Measurements from ENCODE around the gene UNC13C.

The UNC13C gene

DNA sequence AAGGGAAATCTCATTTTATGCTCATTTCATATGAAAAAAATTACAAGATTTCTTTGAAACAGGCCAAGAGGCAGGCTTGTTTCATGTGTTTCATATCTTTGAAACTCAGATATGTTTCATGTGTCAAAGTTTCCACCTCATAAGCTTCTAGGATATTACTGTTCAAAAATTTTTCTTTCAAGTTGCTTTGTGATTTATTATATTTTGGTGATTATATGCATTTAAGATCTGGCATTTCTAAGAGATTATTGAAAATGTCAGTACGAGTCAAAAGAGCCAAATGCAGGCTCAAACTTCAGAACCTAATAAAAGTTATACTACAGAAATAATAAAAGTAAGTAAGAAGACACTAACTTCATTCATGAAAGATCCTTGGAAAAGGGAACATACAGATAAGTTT lies 590.1 kb downstream of the UNC13C start:
- TF ChIP-seq, protein P1, sequence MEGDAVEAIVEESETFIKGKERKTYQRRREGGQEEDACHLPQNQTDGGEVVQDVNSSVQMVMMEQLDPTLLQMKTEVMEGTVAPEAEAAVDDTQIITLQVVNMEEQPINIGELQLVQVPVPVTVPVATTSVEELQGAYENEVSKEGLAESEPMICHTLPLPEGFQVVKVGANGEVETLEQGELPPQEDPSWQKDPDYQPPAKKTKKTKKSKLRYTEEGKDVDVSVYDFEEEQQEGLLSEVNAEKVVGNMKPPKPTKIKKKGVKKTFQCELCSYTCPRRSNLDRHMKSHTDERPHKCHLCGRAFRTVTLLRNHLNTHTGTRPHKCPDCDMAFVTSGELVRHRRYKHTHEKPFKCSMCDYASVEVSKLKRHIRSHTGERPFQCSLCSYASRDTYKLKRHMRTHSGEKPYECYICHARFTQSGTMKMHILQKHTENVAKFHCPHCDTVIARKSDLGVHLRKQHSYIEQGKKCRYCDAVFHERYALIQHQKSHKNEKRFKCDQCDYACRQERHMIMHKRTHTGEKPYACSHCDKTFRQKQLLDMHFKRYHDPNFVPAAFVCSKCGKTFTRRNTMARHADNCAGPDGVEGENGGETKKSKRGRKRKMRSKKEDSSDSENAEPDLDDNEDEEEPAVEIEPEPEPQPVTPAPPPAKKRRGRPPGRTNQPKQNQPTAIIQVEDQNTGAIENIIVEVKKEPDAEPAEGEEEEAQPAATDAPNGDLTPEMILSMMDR (conservative IDR thresholded peaks at IDR 0.05; ENCODE audit: low read depth, low read length), result no peak
- no peaks in the 10 kb centered on the region for H4K20me1 ChIP-seq (ENCODE audit: insufficient read depth)
- H3K79me2 ChIP-seq (ENCODE audit: insufficient read depth, low read depth), result no peaks in the 10 kb centered on the region
- no peaks in the 10 kb centered on the region for H3K36me3 ChIP-seq (ENCODE audit: insufficient read depth)
- H3K27me3 ChIP-seq (ENCODE audit: insufficient read depth, low read depth), result no peaks in the 10 kb centered on the region
- no peak overlapping the region for H3K4me3 ChIP-seq (IDR thresholded peaks at IDR 0.05; ENCODE audit: insufficient read depth, low read depth, low read length)
- no peak overlapping the region for H3K4me2 ChIP-seq
- H3K27ac ChIP-seq, result no peak overlapping the region
- no peak overlapping the region for H2AFZ ChIP-seq (ENCODE audit: low read depth)
- no peak overlapping the region for H3K9ac ChIP-seq
- no peaks in the 10 kb centered on the region for H3K4me1 ChIP-seq (ENCODE audit: low read depth, poor library complexity, severe bottlenecking)

DNA sequence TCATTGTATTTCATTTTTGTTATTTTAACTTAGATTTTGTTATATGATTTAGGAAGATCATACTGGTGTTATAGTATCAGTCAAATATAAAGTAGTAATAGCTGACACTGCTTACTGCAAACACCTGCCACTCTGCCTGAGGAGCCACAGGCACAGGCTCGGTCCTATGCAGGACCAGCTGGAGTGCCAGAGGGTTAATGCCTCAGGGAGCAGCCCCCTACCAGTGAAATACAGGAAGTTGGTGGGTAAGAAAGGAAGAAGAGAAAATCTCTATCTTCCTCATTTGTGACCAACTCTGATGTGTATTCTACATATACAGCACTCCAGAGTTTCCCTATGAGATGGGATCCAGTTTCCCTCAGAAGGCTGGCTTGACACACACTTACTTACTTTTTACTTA lies 593.3 kb downstream of the UNC13C start:
- H3K4me3 ChIP-seq (IDR thresholded peaks at IDR 0.05; ENCODE audit: insufficient read depth, low read depth, low read length), result no peak overlapping the region
- no peak overlapping the region for H3K4me2 ChIP-seq
- no peaks in the 10 kb centered on the region for H3K79me2 ChIP-seq (ENCODE audit: insufficient read depth, low read depth)
- H2AFZ ChIP-seq (ENCODE audit: low read depth), result no peak overlapping the region
- H3K4me1 ChIP-seq (ENCODE audit: low read depth, poor library complexity, severe bottlenecking), result no peaks in the 10 kb centered on the region
- TF ChIP-seq, protein P1 (conservative IDR thresholded peaks at IDR 0.05; ENCODE audit: low read depth, low read length), result no peak
- H3K27me3 ChIP-seq (ENCODE audit: insufficient read depth, low read depth), result no peaks in the 10 kb centered on the region
- H3K36me3 ChIP-seq (ENCODE audit: insufficient read depth), result no peaks in the 10 kb centered on the region
- H4K20me1 ChIP-seq (ENCODE audit: insufficient read depth), result no peaks in the 10 kb centered on the region
- no peak overlapping the region for H3K9ac ChIP-seq
- no peak overlapping the region for H3K27ac ChIP-seq

DNA sequence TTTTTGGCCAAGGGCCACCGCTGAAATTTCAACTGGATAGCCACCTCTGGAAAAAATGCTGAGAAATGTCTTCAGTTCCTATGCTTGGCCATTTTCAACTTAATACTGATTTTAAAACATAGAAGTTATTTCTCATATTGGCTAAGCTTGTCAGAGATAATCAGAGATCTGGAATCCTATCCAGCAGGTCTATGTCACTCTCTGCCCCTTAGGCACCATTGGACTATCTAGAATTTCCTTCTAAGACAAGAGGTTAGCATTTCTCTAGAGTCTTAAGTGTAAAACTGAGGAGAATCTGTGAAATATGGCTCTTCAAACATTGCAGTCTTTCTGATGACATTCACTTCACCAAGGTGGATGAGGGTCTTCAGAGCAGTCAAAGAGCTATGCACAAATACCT lies 597.3 kb downstream of the UNC13C start:
- no peaks in the 10 kb centered on the region for H3K79me2 ChIP-seq (ENCODE audit: insufficient read depth, low read depth)
- no peak overlapping the region for H3K4me3 ChIP-seq (IDR thresholded peaks at IDR 0.05; ENCODE audit: insufficient read depth, low read depth, low read length)
- peaks cover 12% of the 10 kb centered on the region for H3K4me1 ChIP-seq (ENCODE audit: low read depth, poor library complexity, severe bottlenecking)
- no peak overlapping the region for H2AFZ ChIP-seq (ENCODE audit: low read depth)
- no peak overlapping the region for H3K9ac ChIP-seq
- H3K27ac ChIP-seq, result no peak overlapping the region
- H3K36me3 ChIP-seq (ENCODE audit: insufficient read depth), result no peaks in the 10 kb centered on the region
- no peaks in the 10 kb centered on the region for H3K27me3 ChIP-seq (ENCODE audit: insufficient read depth, low read depth)
- no peak overlapping the region for H3K4me2 ChIP-seq
- TF ChIP-seq, protein P1 (conservative IDR thresholded peaks at IDR 0.05; ENCODE audit: low read depth, low read length), result no peak
- H4K20me1 ChIP-seq (ENCODE audit: insufficient read depth), result no peaks in the 10 kb centered on the region

DNA sequence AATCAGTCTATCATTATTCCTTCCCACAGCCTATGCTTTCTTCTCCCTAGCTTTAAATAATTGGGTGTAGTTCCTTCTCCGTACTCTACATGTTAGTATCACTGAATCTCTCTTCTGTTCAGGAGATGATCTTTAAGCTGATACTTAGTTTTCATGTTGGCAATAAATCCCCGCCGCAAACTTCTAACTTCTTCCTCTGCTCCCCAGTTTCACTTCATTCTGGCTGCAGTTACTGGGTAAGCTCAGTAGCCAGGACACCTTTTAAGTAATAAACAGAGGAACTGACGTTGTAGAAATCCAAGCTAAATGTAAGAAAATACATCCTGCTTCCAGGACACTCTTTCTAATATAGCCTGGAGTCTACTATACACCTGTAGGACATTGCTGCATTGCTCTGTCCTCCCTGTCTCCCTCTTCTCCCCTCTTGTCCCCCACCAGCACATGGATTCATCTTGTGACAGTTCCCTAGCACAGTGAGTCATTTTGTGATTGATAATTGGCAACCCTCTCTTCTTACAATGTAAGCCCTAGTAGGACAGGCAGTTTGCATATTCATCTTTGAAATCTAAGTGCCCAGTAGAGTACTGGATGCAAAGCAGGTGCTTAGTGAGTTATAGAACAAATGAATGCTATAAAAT lies 598.2 kb downstream of the UNC13C start:
- Histone ChIP-seq H3K36me3 (ENCODE audit: insufficient read depth) (no peaks in the 10 kb centered on the region), H3K79me2 (ENCODE audit: insufficient read depth, low read depth) (no peaks in the 10 kb centered on the region), H3K4me1 (ENCODE audit: low read depth, poor library complexity, severe bottlenecking) (peaks cover 20% of the 10 kb centered on the region), H4K20me1 (ENCODE audit: insufficient read depth) (no peaks in the 10 kb centered on the region), H3K4me3 (IDR thresholded peaks at IDR 0.05; ENCODE audit: insufficient read depth, low read depth, low read length) (no peak overlapping the region), H3K4me2 (no peak overlapping the region), H3K27ac (no peak overlapping the region), H3K27me3 (ENCODE audit: insufficient read depth, low read depth) (no peaks in the 10 kb centered on the region), H2AFZ (ENCODE audit: low read depth) (no peak overlapping the region), H3K9ac (no peak overlapping the region)
- TF ChIP-seq, protein P1 (conservative IDR thresholded peaks at IDR 0.05; ENCODE audit: low read depth, low read length), result no peak

Measured in KMS-11 (cell line).